SK-N-MC (cell line): ENCODE results near the gene CACNA1B.

Experiments
- DNase-seq: peaks from one replicate; pipeline ENCODE4 v3.0.0-alpha.2; 2011; ENCODE audit warnings: low read depth, low spot score
- H3K27ac ChIP-seq: fragments of 200-600 bp; sonication (generic); 2 replicates; pipeline ENCODE4 v1.5.1; 2016; ENCODE audit warnings: mixed run types
- H3K36me3 ChIP-seq: fragments of 200-600 bp; sonication (generic); 2 replicates; pipeline ENCODE4 v1.6.1; 2017; ENCODE audit warnings: antibody characterized with exemption, low read length, mixed read lengths; ENCODE audit not compliant: insufficient read depth
- H3K4me3 ChIP-seq: fragments of 200-600 bp; sonication (generic); 2 replicates; pipeline ENCODE4 v1.5.1; 2016
- H3K9ac ChIP-seq: fragments of 200-600 bp; sonication (generic); 2 replicates; pipeline ENCODE4 v1.8.0; 2017; ENCODE audit warnings: mixed run types, mixed read lengths; ENCODE audit not compliant: insufficient read length
- H3K9me3 ChIP-seq: fragments of 200-600 bp; sonication (generic); 2 replicates; pipeline ENCODE4 v1.6.1; 2017; ENCODE audit warnings: low read depth, mild to moderate bottlenecking, antibody characterized with exemption, low read length, moderate library complexity, mixed read lengths
- EZH2 ChIP-seq: fragments of 200-600 bp; sonication (generic); IDR thresholded peaks from one replicate; pipeline ENCODE4 v1.6.1; 2017; ENCODE audit warnings: antibody characterized with exemption
- FOXP2 ChIP-seq: optimal IDR thresholded peaks from 2 replicates; pipeline ENCODE3; 2011; ENCODE audit warnings: mild to moderate bottlenecking, moderate library complexity; ENCODE audit not compliant: insufficient read depth; ENCODE audit errors: extremely low read length, control extremely low read depth
- POLR2AphosphoS5 ChIP-seq: IDR thresholded peaks from 2 replicates; pipeline ENCODE4 v1.6.1; 2012; ENCODE audit warnings: mild to moderate bottlenecking, low read depth, low read length, borderline replicate concordance

The CACNA1B gene

GRCh38 chr9:137956688-137957385 is 79.3 kb downstream of the CACNA1B start:
- H3K27ac ChIP-seq: no peak overlapping the region
- TF ChIP-seq POLR2AphosphoS5 (no peak), FOXP2 (no peak), EZH2 (no peak)
- H3K9ac ChIP-seq: no peak overlapping the region
- no peak overlapping the region for H3K4me3 ChIP-seq
- no peak for DNase-seq
- no peaks in the 10 kb centered on the region for H3K36me3 ChIP-seq
- no peaks in the 10 kb centered on the region for H3K9me3 ChIP-seq

- no peaks in the 10 kb centered on the region for H3K36me3 ChIP-seq
- no peak overlapping the region for H3K4me3 ChIP-seq
- H3K27ac ChIP-seq: no peak overlapping the region
- no peak overlapping the region for H3K9ac ChIP-seq
- no peak for DNase-seq
- TF ChIP-seq EZH2 (no peak), POLR2AphosphoS5 (no peak), FOXP2 (no peak)
- no peaks in the 10 kb centered on the region for H3K9me3 ChIP-seq
These were observed 82.2 kb downstream of the CACNA1B start for GRCh38 chr9:137959641-137960411.

GRCh38 chr9:137960496-137960895 is 82.9 kb downstream of the CACNA1B start:
- DNase-seq: no peak
- Histone ChIP-seq H3K27ac (no peak overlapping the region), H3K9ac (no peak overlapping the region), H3K9me3 (no peaks in the 10 kb centered on the region), H3K36me3 (no peaks in the 10 kb centered on the region), H3K4me3 (no peak overlapping the region)
- no peak for TF ChIP-seq EZH2
- no peak for TF ChIP-seq POLR2AphosphoS5
- no peak for TF ChIP-seq FOXP2

- Histone ChIP-seq H3K4me3 (no peak overlapping the region), H3K27ac (no peak overlapping the region), H3K9ac (no peak overlapping the region), H3K9me3 (no peaks in the 10 kb centered on the region), H3K36me3 (no peaks in the 10 kb centered on the region)
- DNase-seq: no peak
- TF ChIP-seq EZH2 (no peak), POLR2AphosphoS5 (no peak), FOXP2 (no peak)
These were observed 85.9 kb downstream of the CACNA1B start for GRCh38 chr9:137963525-137963924.

- Histone ChIP-seq H3K36me3 (no peaks in the 10 kb centered on the region), H3K4me3 (no peak overlapping the region), H3K27ac (no peak overlapping the region), H3K9ac (no peak overlapping the region), H3K9me3 (no peaks in the 10 kb centered on the region)
- DNase-seq: no peak
- TF ChIP-seq POLR2AphosphoS5: no peak
- no peak for TF ChIP-seq EZH2
- no peak for TF ChIP-seq FOXP2
These were observed 87.7 kb downstream of the CACNA1B start for GRCh38 chr9:137965177-137965795.

GRCh38 chr9:137967280-137967953 is 89.8 kb downstream of the CACNA1B start:
- Histone ChIP-seq H3K9ac (no peak overlapping the region), H3K9me3 (no peaks in the 10 kb centered on the region), H3K36me3 (no peaks in the 10 kb centered on the region), H3K4me3 (no peak overlapping the region), H3K27ac (no peak overlapping the region)
- no peak for DNase-seq
- TF ChIP-seq POLR2AphosphoS5: no peak

GRCh38 chr9:137968235-137968634 is 90.7 kb downstream of the CACNA1B start:
- DNase-seq: no peak

GRCh38 chr9:137969008-137969407 is 91.4 kb downstream of the CACNA1B start:
- TF ChIP-seq EZH2 (no peak), FOXP2 (no peak), POLR2AphosphoS5 (no peak)
- Histone ChIP-seq H3K36me3 (no peaks in the 10 kb centered on the region), H3K27ac (no peak overlapping the region), H3K9ac (no peak overlapping the region), H3K9me3 (no peaks in the 10 kb centered on the region), H3K4me3 (no peak overlapping the region)
- DNase-seq: no peak

More at GRCh38 chr9:137968235-137968634, 90.7 kb downstream of the CACNA1B start:
- H3K9me3 ChIP-seq: no peaks in the 10 kb centered on the region
- H3K9ac ChIP-seq: no peak overlapping the region
- H3K4me3 ChIP-seq: no peak overlapping the region
- TF ChIP-seq FOXP2 (no peak), POLR2AphosphoS5 (no peak), EZH2 (no peak)
- no peaks in the 10 kb centered on the region for H3K36me3 ChIP-seq
- H3K27ac ChIP-seq: no peak overlapping the region
